GM23248 (cell line): ENCODE data around the gene TMEM178B.

Experiments
- EZH2 ChIP-seq: fragments of 200-600 bp; sonication (generic); IDR thresholded peaks from 2 replicates; pipeline ENCODE4 v1.6.1; 2018; ENCODE audit warnings: antibody characterized with exemption, mild to moderate bottlenecking; ENCODE audit not compliant: insufficient read depth, poor library complexity, severe bottlenecking
- EZH2phosphoT487 ChIP-seq: fragments of 200-600 bp; sonication (generic); IDR thresholded peaks from 2 replicates; pipeline ENCODE4 v1.6.1; 2018; ENCODE audit warnings: antibody characterized with exemption, moderate library complexity, mild to moderate bottlenecking, low read depth; ENCODE audit not compliant: insufficient read depth

- TF ChIP-seq EZH2 (no peak), EZH2phosphoT487 (no peak)
Measured at GRCh38 chr7:141407893-141408292, 334.0 kb downstream of the TMEM178B start.
